Measurements from ENCODE around the gene DBF4B.
"Not testable (repeated sequence)": the region's sequence is repeated elsewhere in the genome, so short reads cannot be mapped to it uniquely, and the experiment has no call there.

The DBF4B gene

DNA sequence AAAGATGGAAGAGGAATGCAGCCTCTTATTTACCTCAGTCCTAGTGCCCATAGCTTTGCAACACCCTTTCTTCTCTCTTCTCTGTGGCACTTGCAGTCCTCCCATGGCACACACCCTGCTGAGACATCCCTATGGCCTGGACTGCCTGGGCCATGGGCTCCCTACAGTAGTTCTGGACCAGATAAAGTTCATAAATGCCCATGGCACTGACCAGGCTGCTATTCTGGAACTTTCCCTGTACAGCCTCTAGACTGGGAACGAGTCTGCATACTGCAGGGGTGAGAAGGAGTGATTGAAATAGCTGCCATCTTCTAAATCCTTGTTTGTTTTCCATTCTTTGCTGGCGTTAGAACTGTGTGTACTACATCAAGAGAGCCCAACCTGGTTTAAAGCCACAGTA lies 25.8 kb downstream of the DBF4B start:
- no peak for DNase-seq (ENCODE audit: low read depth)
- H3K4me3 ChIP-seq (ENCODE audit: low read length), result no peak overlapping the region
- TF ChIP-seq, protein P1, sequence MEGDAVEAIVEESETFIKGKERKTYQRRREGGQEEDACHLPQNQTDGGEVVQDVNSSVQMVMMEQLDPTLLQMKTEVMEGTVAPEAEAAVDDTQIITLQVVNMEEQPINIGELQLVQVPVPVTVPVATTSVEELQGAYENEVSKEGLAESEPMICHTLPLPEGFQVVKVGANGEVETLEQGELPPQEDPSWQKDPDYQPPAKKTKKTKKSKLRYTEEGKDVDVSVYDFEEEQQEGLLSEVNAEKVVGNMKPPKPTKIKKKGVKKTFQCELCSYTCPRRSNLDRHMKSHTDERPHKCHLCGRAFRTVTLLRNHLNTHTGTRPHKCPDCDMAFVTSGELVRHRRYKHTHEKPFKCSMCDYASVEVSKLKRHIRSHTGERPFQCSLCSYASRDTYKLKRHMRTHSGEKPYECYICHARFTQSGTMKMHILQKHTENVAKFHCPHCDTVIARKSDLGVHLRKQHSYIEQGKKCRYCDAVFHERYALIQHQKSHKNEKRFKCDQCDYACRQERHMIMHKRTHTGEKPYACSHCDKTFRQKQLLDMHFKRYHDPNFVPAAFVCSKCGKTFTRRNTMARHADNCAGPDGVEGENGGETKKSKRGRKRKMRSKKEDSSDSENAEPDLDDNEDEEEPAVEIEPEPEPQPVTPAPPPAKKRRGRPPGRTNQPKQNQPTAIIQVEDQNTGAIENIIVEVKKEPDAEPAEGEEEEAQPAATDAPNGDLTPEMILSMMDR (IDR thresholded peaks at IDR 0.05; ENCODE audit: insufficient read depth, low read depth, low read length, missing control alignments), result no peak

DNA sequence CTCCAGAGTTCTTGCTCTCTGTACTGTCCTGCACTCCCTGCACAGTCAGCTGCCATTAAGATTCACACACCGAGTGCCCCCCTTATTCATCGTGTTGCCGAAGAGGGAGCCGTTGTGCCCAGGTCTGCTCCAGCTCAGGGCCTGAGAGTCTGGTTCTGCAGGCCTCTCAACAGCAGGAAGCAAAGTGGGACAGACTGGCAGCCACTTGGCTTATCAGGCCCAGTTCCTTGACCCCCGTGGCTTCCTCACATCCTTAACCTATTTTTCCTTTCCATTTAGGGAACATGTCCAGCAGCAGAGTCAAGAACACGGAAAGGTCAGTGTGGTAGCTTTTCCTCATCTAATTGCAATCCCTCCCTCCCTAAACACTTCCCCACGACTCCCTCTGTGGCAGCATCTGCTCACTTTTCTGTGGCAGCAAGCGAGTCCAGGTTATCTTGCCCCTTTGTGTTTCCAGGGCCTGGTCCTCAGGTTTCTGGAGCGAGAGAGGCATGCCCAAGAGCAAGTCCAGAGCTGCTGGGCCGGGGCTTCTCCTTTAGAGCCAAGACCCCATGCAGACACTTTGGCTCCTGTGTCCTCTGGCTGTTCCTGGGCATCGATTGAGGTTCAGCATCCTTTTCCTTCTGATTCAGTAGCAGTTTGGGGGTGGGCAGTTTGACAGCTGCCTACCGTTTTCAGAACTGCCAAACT lies 28.2 kb downstream of the DBF4B start:
- H3K4me3 ChIP-seq (ENCODE audit: low read length), result no peak overlapping the region
- no peak for DNase-seq (ENCODE audit: low read depth)
- TF ChIP-seq, protein P1 (IDR thresholded peaks at IDR 0.05; ENCODE audit: insufficient read depth, low read depth, low read length, missing control alignments), result no peak

DNA sequence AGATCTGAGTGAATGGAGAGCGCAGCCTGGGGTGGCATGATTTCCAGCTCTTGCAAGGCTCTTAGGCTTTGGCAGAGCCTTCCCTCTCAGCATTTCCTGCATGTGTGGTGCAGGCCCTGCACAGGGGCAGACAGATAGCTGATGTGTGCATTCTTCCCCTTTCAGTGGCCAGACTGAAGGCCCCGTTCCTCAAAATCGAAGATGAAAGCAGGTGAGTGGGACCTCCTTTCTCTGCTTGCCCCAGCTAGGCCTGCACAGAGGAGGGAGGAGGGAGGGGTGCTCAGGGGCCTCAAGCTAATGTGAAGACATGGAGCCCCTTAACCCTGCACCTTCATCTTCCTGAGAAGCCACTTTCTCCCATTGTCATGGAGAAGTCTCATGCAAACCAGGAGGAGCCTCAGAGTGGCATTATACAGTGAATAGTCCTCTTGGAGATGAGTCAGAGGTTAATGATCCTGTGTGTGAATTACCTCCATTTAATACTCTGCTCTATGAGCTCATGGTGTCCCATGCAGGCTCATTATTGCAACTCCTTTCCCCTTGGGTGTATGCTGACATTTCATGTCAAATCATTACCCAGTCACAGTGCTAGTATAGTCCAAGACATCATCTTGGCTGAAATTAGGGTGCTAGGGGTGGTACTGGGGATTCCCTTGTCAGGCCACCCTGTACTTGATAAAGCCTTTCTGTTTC lies 29.9 kb downstream of the DBF4B start:
- H3K4me3 ChIP-seq (ENCODE audit: low read length), result no peak overlapping the region
- TF ChIP-seq, protein P1 (IDR thresholded peaks at IDR 0.05; ENCODE audit: insufficient read depth, low read depth, low read length, missing control alignments), result no peak
- DNase-seq (ENCODE audit: low read depth), result peak; percentile 53

DNA sequence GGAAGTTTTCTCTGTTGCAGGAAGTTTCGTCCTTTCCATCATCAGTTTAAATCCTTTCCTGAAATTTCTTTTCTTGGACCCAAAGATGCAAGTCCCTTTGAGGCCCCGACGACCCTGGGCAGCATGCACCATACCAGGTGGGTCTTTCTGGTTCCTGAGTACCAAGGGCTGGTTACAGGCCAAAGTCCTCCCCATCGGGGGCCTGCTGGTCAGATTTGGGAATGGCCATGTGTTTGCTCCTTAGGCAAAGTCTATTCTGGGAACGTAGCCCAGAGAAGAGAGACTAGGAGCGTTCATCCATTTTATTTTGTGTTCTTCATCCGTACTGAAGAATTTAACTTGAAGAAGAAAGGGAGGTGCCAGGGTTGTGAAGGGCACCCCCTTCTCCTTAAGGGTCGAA lies 32.9 kb downstream of the DBF4B start:
- TF ChIP-seq, protein P1 (IDR thresholded peaks at IDR 0.05; ENCODE audit: insufficient read depth, low read depth, low read length, missing control alignments), result no peak
- no peak overlapping the region for H3K4me3 ChIP-seq (ENCODE audit: low read length)
- no peak for DNase-seq (ENCODE audit: low read depth)

DNA sequence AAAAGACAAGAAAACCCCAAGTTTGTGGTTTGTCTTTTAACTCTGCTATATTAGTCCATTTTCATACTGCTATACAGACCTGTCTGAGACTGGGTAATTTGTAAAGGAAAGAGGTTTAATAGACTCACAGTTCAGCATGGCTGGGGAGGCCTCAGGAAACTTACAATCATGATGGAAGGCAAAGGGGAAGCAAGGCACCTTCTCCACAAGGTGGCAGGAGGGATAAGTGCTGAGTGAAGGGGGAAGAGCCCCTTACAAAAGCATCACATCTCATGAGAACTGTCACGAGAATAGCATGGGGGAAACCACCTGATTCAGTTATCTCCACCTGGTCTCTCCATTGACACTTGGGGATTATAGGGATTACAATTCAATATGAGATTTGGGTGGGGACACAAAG lies 36.8 kb downstream of the DBF4B start:
- TF ChIP-seq, protein P1 (IDR thresholded peaks at IDR 0.05; ENCODE audit: insufficient read depth, low read depth, low read length, missing control alignments), result no peak
- DNase-seq (ENCODE audit: low read depth), result no peak
- no peak overlapping the region for H3K4me3 ChIP-seq (ENCODE audit: low read length)

DNA sequence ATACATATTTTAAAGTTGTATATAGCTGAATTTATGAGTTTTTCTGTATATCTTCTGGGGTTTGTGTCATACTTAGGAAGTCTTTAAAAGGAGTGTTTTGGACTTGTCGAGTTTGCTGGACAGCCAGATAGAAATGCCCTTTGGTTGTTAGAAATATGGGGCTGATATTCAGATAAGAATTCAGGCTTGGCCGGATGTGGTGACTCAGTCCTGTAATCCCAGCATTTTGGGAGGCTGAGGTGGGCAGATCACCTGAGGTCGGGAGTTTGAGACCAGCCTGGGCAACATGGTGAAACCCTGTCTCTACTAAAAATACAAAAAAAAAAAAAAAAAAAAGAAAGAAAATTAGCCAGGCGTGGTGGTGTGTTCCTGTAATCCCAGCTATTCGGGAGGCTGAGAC lies 37.3 kb downstream of the DBF4B start:
- not testable (repeated sequence) for H3K4me3 ChIP-seq (ENCODE audit: low read length); DNase-seq (ENCODE audit: low read depth)

DNA sequence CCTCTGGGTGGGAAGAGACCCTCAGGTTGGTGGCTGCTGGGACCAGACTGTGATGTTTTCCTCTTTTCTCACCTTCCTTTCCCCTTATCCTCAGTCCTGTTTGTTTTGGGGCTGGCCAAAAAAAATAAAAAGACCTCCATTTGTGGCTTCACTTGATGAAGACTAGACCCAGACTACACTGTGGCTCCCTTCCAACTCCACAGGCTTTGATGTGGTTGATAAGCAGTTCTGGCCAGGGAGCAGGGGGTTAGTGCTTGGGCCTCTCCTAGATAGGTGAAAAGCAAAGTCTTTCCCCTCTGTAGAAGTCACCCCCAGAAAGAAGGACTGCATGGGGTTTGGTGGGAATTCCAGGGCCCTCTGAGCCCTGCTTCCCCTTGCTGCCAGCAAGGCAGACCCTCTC lies 39.1 kb downstream of the DBF4B start:
- TF ChIP-seq, protein P1 (IDR thresholded peaks at IDR 0.05; ENCODE audit: insufficient read depth, low read depth, low read length, missing control alignments), result no peak
- H3K4me3 ChIP-seq (ENCODE audit: low read length), result no peak overlapping the region
- no peak for DNase-seq (ENCODE audit: low read depth)
